CD4-positive, alpha-beta T cell treated with Interleukin-15 for 4 hours (primary cell): Measurements from ENCODE around the gene DLX5.

ENCODE experiments used
- DNase-seq: peaks from one replicate; pipeline ENCODE4 v3.0.0-alpha.2; 2020; ENCODE audit warnings: low spot score

Gene DLX5

DNA sequence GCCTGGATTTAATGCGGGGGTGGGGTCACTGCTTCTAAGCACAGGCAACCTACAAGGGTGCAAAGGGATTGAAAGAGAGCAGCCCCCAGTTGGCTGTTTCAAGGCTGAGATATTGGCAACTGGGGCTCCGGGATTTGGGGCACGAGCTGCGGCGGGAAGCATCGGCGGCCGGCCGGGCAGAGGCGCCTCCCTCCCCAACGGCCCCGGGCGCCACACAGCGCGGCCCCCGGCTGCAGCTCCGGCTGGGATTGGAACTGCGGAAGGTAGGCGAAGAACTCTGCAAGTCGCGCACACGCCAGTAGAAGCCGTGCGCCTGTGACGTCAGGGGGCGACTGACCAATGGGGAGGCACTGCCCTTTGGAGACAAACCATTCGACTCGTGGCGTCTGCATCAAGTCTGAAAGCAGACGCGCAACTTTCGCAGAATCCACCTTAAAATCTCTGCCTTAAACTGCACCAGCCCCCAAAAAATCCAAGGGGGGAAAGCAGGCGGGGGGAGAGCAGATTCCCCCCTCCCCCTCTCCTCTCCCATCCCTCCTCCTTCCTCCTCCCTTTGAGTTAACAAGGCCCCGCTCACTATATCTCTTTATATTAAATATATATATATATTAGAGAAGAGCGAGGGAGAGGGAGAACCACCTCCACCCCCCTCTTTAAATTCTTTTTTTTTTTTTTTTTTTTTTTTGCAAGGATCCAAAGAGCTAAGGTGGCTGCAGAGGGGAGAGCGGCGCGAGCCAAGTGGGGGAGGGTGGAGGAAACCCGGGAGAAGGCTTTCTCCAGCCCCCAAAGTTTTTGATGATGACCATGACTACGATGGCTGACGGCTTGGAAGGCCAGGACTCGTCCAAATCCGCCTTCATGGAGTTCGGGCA is 19.2 kb downstream of the DLX5 start, which contains the start of gene DLX6:
Gene DLX6, plus strand, starts transcription at position 371 of the 872 bp plus-strand sequence. Its CDS starts 425 bp downstream, at position 796.
- peak; percentile 16 for DNase-seq

DNA sequence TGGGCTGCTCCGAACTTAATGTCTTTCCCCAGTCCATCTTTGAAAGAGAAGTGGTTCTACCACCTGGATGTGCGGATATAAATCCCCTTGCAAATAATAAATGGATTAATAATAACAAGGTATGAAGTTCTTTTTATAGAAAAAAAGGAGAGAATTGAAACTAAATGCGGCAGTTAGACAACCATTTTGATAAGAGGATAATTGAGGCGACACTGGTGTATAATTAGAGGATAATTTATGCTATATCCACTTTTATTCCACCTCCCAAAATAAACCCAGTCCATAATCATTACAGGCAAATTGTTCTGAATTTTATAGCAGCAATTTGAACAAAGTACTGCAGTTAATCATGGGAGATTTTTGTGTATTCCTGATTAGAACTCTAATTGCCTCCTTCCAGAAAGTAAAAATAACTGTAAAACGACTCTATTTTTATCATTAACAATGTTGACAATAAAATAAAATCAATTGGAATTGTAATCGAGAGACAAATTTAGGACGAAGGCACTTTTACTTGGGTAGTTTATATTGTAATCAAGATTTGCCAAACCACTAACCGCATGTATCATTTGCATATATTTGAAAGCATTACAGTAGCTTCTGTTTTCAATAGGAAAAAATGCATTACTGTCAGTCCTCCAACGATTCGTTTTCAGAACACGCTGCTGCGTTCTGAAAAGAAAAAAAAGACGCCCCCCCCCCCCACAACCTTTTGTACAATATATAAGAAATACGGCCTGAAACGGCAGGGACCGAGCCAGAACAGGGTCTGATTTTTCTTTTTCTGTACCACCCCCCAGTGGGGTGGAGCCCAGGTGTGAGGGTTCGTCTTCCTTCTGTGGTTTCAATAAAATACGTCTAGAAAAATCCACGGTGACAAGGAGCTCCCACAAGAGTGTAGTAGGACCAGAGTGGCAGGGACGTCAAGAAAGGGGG is 20.1 kb downstream of the DLX5 start:
- DNase-seq: no peak

DNA sequence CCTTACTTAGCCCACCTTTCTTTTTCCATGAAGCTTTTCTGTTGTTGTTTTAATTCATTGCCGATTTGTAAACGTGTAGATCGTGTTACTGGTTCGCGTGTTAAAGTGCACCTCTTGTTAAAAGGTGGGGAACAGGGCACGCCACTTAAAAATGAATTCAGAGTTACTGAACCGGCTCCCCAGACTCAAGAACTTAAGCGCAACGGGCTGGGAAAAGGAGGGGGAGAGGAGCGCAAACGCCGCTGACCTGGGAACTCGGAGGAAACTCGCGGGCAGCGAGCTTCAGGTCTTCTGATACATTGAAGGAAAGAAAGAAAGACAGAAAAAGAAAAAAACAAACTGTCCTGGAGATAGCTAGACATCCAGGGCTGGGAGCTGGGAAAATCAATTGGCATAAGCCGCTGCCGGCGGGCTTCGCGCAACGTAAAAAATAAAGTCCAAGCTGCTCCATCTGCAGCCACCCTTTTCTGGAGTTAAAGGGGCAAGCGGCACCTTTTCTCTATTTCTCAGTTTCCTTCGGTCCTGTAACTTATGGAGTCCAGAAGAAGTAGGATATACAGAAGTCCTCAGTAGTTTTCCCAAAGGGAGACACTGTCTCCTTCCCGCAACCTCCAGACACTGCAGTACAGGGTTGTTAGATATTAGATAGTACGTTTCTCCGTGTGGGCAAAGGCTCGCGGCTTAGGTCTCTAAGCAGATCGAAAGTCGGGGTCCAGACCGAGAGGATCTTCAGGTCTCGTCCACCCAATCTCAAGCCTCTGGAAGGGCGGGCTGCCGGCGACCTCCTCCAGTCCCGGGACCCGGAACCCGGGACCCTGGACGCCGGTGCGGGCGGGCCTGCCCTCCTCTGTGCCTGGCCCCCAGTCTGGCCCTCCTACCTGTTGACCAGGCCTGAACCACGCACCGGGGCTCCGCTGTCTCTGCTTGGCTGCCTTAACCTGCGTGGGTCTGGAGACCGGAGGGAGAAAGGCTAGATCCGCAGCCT is 21.1 kb downstream of the DLX5 start:
- DNase-seq: no peak

DNA sequence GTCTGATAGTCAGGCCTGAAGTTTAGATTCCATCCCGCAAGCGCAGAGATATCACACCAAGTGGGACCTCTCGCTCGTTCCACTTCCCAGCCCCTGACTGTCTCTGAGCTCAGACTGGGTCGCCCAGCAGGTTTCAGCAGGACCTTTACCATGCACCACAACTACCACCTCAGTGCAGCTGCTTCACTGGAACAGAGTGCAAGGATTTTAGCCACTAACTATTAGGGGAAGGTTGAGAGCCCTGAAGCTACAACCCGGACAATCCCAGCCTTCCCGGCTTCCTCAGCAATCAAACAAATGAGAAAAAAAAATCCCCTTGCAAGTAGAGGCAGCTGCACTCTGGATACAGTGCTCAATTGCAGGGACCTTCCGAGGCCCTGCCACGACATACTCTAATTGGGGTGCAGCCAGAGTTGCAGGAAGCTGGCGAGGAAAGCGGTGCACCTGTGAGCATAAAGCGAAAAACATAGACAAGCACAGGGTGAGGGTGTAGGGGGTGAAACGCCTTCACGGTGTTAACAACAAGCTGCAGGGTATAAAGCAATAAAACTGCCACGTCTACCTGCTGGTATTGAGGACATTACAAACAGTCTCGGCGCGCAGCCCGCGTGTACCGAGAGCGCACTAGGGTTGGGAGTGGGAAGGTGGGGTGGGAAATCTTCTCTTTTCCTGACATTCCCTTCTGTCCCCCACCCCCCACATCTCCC is 21.9 kb downstream of the DLX5 start:
- DNase-seq: no peak

DNA sequence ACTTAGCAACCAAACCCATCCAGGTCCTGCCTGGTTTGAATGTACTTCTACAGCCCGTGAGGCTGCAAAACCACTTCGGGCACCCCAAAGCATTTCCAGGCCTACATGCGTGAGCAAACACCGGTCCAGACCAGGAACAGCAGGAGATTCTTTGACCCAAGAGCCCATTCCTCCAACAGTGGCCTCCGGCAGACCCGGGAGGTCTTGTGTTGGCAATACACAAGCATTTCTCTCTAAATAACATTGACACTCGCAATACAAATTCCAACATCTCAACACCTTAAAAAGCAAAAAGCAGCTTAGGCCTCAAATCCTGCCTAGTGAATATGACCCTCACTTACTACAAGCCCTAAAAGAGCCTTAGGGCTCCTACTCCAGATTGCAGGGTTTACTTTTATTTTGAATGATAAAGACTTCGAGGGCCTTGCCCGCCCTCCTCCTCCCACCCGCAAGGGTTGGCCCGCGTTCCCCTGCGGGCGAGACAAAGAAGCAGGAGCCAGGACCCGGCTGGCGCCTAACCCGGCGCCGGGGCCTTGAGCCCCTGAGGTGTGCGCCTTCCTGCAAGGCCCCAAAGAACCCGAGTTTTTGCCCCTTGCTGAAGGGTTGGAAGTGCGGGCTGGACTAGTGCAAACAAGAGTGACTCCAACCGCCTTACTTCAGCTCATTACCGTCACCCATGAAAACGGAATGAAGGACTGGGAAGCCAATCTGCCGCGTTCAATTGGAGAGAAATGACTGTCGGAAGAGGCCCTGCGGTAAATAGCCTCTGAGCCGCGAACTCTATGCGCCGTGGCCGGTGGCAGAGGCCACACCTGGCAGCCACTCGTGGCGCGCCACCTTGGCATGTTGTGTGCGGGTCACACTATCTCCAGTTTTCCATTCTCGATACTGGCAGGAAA is 22.7 kb downstream of the DLX5 start:
- no peak for DNase-seq

DNA sequence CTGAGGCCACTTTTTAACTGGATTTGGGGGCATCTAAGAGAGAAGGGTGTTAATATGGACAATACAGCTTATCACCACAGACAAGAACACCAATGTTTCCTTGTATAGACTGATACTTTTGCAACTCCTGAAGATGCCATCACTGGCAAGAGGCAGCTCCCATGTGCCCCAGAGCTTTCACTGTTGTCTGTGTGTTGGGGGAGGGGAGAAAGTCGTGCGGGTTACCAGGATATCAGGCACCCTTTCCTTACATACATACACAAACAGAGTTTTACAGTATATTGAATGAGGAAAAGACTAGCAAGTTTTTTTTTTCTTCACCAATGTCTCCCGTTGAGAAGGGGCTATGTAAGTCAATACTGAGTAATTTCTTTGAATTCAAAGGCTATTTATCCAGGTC is 23.4 kb downstream of the DLX5 start:
- DNase-seq: no peak

DNA sequence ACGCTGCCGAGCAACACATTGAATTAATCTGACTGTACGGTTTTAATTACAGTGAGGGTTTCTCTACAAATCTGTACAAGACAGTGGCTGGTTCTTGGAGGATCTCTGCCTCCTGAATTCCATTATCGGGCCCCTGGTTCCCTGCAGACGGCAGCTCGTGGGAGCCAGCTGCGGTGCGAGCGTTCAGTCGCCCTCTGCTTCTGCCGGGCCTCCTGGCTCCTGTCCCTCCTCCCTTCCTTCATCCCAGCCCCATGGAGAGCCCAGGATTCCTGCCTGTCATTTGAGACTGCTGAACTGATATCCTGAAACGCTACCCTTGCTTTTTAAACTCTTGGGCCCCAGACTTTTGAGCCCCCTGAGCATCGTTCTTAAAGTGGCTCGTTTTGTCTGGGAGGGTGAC is 25.9 kb downstream of the DLX5 start:
- DNase-seq: no peak

DNA sequence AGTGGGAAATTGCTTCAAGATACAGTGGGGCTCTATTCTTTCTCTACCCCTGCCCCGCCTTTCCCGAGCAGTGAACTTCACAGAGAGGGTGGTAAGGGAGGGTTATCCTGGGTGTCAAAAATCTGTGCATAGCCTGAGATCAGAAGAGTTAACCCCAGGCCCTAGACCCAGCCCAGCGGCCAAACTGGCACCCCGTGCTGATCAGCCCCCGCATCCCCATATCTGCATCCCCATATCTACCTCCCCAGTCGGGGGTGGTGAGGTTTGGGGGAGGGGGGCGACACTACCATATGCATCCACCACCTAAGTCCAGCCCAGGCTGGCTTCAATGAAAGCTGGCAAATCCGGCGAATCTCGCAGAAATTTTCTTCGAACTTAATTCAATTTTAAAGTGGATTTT is 26.3 kb downstream of the DLX5 start:
- DNase-seq: no peak

DNA sequence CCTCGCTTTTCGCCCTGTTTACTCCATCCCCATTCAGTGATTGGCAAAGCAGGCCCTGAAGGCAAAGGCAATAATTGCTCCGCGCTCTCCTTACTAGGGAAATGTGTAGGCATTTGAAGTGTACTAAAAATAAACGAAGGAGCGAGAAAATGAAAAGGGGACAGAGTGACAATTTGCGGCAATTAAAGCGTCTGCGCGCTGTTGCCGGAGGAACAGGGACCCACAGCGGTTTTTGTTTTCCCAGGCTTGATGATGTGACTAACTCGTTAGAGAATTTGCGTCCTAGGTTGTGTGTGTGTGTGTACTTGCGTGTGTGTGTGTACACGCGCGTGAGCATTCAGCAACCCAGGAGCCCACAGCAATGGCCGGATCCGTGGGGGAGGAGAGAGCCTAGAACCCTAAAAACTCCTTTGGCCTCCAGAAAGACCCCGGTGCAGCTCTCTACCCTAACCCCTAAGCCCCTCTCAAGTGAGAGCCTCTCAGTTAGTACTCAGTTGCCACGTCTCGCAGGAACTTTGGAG is 27.1 kb downstream of the DLX5 start:
- DNase-seq: no peak

DNA sequence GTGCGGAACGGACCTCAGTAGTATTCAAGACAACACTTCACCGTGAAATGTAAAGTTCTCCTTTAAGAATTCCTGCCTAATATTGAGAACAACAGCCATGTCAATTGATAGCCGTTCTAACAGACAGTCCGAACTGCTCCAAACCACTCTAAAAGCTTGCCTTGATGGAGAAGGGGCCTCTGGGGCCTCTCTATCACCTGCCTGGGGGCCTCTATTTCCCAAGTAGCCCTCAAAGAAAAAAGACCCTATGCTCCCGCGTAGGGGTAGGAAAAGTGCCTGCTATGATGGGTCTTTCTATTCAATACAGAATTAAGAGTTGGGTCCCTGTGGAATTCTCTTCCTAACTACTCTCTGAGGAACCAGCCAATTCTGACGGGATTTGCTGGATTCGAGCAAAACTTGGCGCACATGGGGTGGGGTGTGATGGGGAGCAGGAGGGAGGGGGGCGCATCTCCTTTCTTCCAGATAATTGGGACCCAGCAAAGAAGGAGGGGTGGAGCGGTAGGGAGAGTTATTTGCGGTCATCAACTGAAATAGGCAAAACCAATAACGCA is 27.6 kb downstream of the DLX5 start:
- DNase-seq: no peak

DNA sequence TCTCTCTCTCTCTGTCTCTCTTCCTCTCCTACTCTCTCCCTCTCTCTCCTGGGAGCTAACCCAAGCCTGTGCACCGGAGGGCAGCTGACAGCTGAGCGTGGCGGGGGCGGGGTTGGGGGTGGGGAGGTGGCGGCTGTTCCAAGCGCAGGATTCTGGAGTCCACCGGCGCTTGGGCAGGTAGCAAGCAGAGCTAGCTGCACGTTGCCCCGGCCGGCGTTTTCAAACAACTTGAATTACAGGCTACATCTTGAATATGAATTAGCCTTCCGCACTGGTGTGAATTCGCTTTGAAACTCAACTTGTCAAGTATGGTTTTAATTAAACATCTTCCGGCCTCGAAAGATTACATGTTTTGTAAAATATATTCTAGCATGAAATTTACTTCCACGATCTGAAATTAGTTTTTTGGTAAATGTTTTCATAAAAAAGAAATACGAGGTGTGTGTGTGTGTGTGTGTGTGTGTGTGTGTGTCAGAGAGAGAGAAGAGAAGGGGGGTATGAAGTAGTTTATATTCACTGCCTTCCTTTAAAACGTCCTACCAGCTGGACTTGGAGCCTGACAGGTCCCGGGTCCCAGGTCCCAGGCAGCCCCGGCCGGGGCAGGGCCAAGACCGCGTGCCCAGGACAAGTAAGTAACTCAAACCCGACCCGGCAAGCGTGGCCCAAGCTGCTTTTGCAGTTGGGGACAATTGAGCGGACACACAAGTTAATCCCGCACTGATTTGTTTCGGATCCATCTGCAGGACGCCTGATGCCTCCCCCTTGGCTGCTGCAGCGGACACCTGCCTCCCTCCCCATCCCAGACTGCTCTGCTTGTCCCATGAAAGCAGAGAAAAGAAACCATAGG is 28.3 kb downstream of the DLX5 start:
- DNase-seq: no peak

DNA sequence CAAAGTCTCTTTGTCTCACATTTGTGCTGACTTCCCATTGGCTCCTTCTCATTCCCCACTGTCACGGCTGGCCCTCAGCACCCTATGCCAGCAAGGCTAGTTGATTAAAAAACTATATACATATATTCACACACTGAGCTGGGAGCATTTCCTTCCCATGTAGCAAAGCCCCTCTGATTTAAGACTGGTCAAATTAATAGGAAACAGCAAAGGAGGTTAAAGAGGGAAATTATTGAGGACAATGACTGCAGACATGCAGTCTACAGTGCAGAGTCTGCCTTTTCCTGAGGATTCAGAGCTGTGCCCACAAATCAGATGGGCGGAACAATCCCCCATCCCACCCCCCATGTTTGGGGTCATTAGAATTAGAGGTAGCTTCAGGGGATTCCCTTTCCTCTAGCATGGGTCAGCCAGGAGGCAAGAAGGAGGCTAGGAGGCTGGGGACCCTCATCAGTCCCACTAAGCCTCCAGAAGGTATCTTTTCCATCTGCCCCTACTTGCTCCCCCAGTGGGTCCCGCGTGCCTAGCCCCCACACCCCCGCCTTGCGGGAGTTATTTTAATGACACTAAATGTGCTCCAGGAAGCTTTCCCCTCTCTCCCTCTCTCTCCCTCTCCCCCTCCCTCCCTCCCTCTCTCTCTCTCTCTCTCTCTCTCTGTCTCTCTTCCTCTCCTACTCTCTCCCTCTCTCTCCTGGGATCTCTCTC is 29.1 kb downstream of the DLX5 start:
- DNase-seq: no peak

DNA sequence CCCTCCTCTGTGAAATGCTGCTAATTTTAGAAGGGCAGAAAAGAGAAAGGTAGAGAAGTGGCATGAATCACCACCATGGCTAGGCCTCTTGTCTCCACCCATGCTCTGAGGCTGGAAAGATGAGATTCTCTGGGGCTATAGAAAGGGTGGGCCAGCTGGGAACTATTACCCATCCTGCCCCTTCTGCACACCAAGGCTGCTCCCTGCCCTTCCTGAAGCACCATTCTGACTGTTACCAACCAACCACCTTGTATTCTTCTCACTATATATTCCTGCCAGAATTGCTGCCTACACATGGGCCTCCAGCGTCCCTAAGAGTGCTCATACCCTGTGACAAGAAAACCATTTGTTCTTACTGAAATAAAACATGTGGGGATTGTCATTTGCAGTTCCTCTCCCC is 30.7 kb downstream of the DLX5 start:
- DNase-seq: no peak

DNA sequence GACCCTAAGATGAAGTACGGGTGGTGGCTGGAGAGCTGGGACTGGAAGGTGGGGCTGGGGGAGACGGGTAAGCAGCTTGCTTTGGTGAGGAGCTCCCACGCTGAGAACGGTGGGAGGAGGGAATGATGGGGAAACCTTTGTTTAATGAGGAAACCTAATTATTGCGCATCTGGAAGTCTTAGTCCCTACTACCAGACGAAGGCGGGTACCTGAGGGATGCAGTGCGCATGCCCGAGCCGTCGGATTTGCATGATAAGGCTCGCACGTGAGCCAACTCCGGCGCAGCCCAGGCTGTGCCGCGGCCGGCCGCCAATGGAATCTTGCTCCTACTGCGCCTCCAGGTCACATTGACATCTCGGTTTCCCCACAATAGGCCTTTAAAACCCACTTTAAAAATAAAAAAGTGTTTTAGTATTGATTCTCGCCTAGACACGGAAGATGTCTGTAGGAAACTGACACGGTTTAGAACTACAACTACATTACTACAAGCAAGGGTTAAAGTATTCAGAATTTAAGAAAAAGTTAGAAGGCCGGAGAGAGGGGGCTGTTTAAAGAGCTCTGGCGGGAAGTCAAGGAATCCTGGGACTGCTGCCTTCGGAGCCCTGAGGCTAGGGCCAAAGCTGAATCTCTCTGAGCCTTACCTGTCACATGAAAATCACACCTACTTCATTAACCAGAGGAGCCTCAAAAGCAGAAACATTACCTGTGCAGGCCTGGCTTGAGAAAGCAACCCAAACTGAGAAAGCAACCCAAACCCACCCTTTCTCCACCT is 31.4 kb downstream of the DLX5 start:
- no peak for DNase-seq

DNA sequence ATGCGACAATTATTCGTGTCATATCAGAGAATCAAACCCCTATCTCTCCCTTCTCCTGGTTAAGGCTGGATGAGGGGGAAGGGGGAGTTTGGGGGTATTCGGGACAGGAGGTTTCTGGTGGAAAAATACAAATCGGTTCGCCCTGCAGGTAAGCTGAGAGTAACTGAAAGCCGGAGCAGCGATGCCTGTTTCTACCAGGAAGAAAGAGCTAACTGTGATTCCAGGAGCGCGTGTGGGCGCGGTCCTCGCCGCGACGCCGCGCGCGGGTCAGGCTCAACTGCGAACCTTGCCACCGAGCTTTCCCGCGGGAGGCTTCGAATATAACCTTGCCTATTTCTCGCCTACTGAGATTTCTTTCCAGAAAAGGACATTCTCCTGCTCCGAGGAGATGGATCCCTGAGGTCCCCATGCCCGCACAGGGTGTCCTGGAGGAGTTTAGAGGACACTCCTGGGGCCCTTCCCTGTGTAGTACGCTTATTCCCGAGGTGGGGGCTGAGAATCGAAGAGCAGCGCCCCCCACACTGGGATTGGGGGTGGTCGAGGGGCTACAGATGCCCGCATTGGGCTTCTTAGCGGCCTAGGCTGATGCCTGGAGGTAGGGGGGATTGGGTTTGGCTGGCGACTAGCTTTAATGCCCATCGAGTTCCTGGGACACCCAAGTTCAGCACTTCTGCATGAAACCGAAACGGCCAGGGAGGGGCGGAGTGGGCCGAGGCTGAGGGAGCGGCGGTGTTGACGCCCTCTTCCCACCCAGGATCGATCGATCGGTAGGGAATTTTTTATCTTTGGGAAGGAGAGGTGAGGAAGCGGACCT is 32.2 kb downstream of the DLX5 start:
- no peak for DNase-seq

DNA sequence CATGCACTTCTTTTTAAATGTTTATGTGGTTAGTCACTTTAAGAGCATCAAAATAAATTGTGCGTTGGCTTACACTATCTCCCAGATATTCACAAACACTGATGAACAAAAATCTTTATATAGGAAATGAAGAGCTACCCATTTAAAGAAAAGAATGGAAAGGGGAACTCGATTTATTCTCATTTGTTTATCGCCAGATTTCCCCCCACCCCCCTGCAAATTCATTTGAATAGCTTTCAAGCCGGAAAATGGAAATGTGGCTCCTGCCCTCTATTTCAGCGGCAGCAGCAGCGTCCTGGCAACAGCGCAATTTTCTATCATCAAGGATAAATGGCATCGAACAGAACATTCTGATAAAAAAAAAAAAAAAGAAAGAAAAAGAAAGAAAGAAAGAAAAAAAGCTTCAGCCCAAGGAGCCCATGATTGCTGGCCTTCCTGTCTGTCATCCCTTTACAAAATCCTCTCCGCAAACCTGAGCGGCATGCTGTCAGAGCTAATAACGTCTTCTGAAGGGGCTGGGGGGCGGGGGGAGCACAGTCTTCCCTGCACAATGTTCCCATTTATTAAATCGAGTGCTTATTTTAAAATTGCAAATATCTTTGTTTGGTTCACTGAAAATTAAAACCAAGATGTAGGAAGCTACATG is 33.0 kb downstream of the DLX5 start:
- no peak for DNase-seq
